NCI-H446 (cell line): Measurements from ENCODE around the gene RPTOR.
A peak's percentile ranks its signal among the peaks of the same experiment; 100 is the strongest.
"Not testable (repeated sequence)": the region's sequence is repeated elsewhere in the genome, so short reads cannot be mapped to it uniquely, and the experiment has no call there.

Experiments used
- DNase-seq, 2 experiments: peaks; one replicate each; lab custom pipeline; 2025; lab: John Stamatoyannopoulos, UW

Gene RPTOR

DNA sequence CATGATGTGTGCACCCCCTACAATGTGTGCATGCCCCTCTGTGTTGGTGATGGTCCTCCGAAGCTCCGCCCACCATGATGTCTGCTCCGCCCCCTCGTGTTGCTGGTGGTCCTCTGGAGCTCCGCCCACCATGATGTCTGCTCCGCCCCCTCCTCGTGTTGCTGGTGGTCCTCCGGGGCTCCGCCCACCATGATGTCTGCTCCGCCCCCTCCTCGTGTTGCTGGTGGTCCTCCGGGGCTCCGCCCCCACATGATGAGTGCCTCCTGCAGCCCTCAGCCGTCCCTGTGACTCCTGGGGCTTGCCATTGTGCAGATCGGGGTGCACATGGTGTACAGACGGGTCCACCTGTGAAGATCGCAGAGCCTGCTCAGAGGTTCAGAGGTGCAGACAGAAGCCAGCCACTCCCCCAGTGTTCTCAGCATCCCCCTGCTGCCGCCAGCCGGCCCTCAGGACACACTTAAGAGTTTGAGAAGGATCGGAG is 317.9 kb downstream of the RPTOR start:
- DNase-seq = no peak

DNA sequence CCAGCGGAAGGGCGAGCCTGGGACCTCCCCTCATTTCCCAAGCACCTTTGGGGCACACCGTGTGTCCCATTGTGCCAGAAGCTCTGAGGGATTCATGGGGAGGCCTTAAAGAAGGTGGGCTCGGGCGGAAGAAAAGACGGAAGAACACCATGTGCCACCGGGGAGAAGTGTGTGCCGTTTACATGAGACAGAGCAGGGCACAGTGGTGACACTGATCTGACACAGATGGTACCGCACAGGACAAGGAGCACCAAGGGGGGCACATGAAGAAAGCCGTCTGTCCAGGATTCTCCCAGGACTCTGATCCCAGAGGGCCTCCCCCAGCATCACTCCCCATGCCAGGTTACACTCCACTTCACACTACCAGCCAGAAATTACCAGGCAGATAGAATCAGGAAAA is 318.3 kb downstream of the RPTOR start:
- DNase-seq = no peak

DNA sequence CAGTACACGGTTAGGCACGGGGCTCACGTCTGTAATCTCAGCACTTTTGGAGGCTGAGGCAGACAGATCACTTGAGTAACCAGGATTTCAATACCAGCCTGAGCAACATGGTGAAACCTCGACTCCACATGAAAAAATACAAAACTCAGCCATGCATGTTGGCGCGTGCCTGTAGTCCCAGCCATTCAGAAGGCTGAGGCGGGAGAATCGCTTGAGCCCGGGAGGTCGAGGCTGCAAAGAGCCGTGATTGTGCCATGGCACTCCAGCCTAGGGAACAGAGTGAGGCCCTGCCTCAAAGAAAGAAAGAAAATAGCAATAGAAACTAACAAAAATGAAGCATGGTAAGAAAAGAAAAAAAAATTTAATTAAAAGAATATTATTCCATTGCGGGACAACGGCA is 319.0 kb downstream of the RPTOR start:
- no peak for DNase-seq

DNA sequence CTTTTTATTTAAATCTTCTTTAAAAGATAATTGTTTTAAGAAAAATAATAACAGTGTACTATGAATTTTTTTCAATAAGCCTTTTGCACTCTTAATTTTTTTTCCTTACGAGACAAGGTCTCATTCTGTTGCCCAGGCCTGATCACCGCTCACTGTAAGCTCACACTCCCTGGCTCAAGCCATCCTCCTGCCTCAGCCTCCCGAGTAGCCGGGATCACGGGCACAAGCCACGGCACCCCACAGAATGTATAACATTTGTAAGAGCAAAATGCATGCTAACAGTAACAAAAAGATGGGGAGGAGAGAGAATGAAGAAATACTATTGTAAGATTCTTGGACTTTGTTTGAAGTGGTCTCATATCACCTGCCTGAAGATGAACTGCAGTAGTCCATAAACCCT is 320.1 kb downstream of the RPTOR start:
- DNase-seq = no peak

DNA sequence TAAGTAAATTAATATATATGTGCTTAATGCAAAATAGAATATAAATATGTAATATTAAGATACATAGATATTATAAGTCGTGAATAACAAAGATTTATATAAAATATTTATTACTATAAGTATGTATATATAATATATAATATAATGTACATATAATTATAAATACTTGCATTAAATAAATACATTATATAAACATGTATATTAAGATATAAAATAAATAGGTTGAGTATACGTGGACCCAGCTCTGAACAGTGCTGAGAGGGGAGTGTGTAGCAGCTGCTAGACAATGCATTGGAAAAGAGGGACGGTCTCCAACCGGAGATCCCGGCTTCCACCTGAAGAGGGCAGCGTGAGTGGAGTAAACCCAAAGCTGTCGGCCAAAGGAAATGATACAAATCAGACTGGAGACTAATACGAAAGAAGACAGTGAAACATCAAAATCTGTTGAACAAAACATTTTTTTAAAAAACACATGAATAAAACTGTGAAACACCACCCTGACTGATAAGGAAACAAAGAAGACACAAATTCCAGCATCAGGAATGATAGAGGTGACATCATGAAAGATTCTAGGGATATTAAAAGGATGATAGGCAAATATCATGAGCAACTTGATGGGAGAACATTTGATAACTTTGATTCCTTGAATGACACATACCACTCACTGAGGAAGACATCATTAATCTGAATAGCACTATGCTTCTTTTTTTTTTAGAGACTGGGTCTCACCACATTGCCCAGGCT is 321.6 kb downstream of the RPTOR start:
- peak; percentile 24 to 59 for DNase-seq

DNA sequence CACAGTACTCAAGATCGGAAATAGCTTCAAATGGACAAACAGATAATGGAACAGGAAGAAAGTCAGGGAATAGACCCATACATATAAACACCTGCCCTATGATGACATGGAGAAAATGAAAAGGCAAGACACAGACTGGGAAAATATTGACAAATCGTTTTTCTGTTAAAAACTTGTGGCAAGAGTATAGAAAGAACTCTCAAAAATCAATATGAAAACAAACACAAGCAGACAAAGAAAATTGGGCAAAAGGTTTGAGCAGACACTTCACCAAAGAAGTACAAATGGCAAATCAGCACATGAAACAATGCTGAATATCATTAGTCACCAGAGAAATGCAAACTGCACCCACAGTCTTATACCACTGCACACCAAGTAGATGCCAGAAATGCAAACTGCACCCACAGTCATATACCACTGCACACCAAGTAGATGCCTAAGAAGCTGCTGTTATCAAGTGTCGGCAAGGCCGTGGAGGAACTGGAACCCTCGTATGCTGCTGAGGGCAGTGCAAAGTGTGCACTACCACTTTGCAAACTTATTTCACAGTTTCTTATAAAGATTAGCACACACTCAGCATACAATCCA is 323.5 kb downstream of the RPTOR start:
- no peak for DNase-seq

DNA sequence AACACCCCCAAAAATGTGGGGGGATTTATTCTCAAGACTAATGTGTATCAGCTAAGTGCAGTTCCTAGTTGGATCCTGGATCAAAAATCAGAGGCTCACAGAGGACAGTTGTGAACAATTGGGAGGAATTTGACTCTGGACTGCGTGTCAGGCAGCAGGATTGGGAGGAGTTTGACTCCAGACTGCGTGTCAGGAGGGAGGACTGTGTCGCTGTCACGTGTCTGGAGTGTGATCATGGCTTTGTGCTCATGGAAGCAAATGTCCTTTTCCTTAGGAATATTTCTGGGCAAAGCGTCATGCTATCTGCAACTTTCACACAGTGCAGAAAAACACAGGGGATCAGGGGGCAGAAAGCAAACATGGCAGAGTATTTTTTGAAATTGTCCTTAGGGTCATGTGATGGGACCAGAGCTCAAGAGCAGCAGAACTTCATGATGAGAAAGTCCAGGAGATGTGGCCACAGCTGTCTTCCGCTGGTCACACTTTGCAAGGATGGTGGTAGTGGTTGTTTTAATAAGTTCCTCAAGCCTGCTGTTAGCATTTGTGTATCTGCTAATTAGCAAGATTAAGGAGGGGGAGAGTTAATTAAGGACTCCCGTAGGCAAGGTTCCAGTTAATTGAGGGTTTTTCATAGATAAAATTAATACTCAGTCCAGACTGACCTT is 325.0 kb downstream of the RPTOR start:
- no peak for DNase-seq

DNA sequence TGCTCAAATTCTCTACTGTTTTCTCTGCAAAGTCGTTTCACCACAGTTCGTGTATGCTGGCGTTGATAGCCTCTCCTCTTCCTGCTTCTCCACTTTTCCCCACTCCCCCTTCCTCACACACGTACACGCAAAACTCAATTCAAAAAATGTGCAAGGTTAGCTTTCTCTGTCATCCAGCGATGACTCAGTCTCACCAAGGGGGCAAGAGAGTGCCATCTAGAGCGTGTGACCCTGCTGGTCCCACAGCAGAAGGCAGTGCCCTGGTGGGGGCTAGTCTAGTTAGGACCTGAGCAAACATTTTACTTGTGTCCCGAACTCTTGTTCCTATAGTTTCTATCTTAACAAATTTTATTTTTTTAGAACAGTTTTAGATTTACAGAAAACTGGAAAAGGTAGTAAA is 325.8 kb downstream of the RPTOR start:
- no peak for DNase-seq

DNA sequence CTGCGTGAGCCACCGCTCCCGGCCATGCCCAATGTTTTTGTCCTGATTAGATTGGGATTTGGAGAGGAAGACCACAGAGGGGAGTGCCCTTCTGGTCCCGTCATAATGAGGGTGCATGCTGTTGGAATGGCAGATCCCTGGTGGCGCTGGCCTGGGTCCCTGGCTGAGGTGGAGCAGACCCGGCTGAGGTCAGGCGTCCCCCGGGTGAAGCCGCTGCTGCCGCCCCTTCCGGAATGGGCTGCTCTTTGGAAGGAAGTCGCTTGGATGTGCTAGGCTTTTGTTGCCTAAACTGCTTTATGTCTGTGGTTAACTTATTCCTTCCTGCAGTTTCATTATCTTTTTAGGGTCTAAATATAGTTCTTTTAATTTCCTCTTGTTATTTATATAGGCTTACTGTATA is 326.7 kb downstream of the RPTOR start:
- no peak for DNase-seq

DNA sequence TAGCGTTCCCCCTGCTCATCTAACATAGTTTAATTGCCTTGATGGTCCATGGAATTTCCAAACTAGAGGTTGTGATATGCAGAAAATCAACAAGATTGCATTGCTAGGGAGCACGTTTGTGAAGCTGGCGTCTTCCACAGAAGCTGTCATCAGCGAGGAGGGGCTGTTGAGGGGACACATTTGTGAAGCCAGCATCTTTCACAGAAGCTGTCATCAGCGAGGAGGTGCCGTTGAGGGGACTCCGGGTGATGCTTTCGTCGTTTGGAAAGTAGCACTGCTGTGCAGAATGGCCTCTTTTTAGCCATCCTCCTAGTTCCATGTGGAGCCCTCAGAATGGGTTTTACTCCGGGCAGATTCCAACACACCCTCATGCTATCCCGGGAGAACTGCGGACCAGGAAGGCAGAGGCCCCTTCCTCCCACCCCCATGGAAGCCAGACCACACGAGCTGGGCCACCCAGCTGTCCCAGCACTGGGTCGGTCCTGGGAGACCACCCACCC is 327.4 kb downstream of the RPTOR start:
- DNase-seq = no peak

DNA sequence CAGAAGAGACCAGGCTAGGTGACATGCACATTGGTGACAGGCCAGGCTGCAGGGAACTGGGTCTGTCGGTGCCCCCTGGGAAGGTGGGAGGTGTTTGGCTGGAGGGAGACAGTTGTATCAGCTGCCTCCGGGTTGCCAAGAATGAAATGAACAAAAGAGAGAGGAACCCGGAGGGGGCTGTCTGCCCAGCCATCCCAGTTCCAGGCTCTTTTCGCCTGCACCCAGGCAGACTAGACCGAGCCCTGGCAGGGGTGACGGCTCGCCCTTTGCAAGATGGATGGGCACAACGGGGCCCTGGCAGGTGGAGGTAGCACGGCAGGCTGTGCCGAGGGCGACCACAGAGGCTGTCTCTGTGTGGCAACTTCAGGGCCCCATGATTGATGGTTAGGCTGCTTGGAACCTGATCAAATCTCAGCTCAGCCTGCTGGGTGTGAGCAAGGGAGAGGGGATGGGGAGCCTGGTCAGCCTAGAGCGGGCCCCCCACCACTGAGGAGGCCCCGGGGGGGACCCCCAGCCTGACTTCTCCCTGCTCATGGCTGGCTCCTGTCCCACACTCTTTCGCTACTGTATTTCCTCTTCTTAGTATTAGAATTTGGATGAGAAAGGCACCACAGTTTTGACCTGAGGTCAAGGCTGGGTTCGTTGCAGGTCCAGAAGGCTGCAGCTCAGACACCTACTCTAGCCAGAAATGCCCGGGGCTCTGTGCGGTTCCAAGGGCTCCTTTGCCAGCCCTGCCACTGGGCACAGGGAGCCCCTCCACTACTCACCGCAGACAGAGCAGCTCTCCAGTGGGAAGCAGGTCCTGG is 328.1 kb downstream of the RPTOR start:
- peak in 1 of 2 experiments; percentile 23 for DNase-seq

DNA sequence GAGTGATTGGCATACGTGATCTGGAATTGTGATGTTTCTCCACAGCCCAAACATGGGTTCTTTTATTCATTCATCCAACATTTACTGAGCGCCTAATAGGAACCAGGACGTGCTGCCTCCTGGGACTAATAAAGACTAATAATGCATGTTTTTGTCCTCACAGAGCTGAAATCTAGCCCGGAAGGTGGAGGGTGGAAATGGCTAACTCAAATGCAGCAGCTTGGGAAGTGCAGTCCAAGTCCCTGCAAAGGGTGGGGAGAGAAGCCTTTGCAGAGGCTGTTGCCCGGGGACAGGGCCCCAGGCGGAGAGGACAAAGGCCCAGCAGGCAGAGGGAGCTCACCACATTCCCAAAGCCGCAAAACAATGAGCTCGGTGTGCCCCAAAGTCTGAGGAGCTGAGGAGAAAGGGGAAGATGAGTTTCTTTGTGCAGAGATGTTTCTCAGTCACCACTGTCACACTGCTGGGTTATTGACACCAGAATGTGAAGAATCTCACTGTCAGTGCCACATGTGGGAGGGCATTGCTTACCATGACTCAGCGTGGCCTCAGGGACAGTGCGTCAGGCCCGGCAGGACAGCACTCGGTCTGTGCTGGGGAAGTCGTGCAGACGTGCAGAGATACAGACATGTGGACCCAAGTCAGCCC is 328.8 kb downstream of the RPTOR start:
- no peak for DNase-seq

DNA sequence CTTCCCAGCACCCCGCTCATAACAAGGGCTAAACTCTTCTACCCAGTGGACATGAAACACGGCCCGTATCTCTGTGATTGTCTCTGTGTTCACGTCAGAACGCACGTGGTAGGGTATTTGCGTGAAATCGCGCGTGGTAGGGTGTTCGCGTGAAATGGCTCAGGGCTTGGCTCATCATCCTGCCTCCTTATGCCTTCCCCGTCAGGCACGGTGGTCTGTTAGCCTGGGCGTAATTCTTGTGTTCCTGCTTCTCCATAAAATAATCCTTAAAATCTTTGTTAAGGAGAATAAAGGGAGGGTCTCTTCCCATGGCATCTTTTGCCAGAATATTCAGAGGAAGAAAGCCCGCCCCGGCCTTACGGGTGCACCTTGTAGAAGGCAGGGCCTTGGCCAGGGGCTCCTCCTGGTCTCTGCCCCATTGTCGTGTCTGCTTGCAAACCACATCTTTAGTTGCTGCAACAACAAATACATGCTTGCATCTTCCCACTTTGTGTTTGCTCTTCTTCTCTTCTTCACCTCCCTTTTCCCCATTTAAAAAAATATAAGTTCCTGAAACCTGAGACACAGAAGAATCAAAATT is 330.3 kb downstream of the RPTOR start:
- DNase-seq = no peak

DNA sequence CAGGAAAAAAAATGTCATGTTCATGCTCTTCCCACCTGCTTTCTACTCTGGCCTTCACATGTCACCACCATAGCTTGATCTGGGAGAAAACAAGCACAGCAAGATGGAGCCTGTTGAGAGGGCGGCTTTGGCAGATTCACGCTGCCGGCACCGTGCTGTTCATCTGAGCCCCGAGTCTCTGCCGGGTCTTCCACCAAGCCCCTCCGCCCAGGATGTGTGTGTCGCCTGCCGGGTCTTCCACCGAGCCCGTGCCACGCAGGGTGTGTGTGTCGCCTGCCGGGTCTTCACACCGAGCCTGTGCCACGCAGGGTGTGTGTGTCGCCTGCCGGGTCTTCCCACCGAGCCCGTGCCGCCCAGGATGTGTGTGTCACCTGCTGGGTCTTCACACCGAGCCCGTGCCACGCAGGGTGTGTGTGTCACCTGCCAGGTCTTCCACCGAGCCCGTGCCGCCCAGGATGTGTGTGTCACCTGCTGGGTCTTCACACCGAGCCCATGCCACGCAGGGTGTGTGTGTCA is 330.9 kb downstream of the RPTOR start:
- not testable (repeated sequence) for DNase-seq

DNA sequence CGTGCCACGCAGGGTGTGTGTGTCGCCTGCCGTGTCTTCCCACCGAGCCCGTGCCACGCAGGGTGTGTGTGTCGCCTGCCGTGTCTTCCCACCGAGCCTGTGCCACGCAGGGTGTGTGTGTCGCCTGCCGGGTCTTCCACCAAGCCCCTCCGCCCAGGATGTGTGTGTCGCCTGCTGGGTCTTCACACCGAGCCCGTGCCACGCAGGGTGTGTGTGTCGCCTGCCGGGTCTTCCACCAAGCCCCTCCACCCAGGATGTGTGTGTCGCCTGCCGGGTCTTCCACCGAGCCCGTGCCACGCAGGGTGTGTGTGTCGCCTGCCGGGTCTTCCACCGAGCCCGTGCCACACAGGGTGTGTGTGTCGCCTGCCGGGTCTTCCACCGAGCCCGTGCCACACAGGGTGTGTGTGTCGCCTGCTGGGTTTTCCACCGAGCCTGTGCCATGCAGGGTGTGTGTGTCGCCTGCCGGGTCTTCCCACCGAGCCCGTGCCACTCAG is 331.9 kb downstream of the RPTOR start:
- DNase-seq = not testable (repeated sequence)

DNA sequence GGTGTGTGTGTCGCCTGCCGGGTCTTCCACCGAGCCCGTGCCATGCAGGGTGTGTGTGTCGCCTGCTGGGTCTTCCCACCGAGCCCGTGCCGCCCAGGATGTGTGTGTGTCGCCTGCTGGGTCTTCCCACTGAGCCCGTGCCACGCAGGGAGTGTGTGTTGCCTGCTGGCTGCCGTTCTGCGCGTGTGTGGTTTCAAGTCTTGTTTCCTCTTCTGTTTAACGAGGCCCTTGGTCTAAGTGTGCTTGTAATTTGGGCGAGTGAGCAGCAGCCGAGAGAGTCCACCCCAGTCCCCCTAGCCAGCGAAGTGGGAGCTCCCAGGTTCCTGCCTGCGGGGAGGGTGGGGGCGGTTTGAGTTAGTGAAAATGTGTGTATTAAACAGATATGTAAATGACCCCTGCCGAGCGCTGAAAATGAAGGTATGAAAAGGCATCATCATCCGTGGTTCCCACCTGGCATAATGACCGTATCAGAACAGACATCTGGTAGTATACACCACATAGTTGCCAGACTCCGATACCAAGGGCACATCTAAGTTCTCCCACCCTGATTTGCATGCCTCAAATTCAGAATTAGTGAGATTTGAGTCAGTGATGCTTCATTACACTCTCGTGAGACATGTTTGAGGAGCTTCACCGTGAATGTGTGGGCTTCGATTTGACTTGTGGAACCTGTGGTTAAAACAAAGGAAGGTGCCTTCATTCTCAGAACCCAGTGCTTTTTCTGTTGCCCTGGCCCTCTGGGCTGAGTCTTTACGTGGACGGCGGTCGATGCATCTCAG is 332.5 kb downstream of the RPTOR start:
- no peak for DNase-seq

DNA sequence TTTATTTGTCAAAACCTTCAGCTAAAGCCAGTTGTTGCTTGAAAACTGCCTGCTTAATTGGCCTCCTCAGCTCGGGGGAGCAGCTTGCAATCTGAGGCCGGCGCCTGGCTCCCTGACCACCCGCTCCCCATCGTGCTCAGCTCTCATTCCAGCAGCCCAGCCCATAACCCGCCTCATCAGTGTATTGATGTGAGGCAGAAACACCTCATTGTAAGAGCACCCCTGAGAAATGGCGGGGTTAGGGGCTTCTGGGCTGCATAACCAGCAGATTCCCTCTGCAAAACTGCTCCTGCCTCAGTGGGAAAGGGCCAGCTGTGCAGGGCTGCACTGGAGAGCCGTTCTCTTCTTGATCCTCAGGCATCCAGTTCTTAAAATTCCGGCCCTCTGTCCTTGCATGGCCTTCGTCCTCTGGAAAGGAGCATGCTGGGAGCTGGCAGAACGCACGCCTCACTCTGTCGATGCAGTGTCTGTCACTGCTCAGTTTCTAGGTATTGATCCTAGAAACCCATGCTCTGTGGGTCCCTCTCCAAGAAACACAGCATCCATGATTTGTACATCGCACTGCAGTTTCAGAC is 333.2 kb downstream of the RPTOR start:
- DNase-seq = no peak

DNA sequence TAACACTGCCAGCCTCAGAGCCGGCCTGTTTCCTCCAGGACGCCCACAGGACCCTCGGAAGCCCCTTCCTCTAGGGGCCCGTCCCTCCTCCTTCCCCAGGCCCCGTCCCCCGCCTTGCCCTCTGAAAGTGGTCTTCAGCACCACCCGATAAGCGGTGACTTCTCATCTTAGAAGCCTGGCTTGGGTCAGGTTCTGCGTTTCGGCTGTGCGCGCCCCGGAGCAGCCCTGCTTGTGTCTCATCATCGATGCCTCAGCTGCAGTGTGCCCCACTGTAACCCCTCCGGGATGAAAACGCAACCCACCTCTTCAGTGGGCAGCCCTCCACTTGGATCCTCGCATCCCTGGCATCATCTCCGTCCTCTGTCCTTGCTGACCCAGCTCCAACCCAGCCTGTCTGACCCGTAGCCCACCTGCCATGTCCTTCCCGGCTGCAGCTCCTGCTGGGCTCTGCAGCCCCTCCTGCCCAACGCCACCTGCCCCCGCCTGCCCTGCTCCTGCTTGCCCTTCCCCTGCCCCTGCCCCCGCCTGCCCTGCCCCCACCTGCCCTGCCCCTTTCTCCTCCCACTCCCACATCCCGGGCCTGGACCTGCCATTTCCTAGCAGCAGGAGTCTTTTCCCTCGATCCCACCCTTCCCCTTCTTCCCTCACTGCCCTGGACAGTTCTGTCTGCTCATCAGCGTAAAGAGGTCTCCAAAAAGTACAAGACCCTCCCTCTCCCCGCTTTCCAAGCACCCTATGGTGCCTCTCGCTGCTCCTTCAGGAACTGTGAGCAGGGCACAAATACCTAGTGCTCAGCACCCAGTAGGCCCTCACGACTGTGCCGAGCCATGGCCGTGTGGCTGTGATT is 334.5 kb downstream of the RPTOR start:
- DNase-seq = no peak
